Measurements from ENCODE around the gene RASA1.

DNA sequence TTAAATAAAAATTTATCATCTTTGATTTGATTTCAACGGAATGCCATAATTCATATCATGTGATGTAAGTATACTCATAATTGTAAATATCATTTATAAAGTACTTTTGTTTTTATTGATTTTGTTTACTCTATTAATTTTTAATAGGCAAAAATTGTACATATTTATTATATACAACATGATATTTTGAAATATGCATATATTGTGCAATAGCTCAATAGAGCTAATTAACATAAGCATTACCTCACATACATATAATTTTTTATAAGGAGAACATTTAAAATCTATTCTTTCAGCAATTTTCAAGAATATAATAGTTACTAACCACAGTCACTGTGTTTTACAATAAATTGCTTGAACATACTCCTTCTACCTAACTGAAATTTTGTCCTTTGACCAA lies 170.0 kb downstream of the RASA1 start:
- TF ChIP-seq, protein P1, sequence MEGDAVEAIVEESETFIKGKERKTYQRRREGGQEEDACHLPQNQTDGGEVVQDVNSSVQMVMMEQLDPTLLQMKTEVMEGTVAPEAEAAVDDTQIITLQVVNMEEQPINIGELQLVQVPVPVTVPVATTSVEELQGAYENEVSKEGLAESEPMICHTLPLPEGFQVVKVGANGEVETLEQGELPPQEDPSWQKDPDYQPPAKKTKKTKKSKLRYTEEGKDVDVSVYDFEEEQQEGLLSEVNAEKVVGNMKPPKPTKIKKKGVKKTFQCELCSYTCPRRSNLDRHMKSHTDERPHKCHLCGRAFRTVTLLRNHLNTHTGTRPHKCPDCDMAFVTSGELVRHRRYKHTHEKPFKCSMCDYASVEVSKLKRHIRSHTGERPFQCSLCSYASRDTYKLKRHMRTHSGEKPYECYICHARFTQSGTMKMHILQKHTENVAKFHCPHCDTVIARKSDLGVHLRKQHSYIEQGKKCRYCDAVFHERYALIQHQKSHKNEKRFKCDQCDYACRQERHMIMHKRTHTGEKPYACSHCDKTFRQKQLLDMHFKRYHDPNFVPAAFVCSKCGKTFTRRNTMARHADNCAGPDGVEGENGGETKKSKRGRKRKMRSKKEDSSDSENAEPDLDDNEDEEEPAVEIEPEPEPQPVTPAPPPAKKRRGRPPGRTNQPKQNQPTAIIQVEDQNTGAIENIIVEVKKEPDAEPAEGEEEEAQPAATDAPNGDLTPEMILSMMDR (IDR thresholded peaks at IDR 0.05; ENCODE audit: low read length), result no peak
- TF ChIP-seq EZH2 (IDR thresholded peaks at IDR 0.05; ENCODE audit: borderline replicate concordance, low read length), result no peak

Measured in OCI-LY1 (cell line).